Stimulated activated CD4-positive, alpha-beta T cell treated with anti-CD3 and anti-CD28 coated beads, Interleukin-12 subunit alpha, Interleukin-12 subunit beta, amount 100 ng/mL, for 4 hours (primary cell): ENCODE measurements around the gene CRY2.

Experiments
- DNase-seq: peaks from one replicate; pipeline ENCODE4 v3.0.0-alpha.2; 2020

Gene CRY2

DNA sequence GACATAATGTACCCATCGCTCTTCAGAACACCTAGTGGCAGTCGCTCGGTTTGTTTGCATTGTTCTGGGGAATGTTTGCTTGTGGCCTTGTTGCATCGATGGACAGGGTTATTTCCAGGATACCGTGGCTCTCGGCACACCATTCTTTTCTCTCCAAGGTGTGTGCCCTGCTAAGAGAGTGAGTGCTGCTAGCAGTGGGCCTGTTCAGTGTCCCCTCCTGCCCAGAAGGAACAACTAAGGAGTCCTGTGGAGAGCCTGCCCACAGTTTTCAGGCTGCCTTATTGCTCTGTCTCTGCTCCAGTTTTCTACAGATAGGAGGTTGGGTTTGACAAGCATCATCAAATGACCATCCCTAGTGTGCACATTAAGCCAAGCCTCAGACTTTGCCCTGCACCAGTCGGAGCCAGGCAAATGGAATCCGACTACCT, 1.4 kb downstream of the CRY2 start:
- DNase-seq, result no peak

DNA sequence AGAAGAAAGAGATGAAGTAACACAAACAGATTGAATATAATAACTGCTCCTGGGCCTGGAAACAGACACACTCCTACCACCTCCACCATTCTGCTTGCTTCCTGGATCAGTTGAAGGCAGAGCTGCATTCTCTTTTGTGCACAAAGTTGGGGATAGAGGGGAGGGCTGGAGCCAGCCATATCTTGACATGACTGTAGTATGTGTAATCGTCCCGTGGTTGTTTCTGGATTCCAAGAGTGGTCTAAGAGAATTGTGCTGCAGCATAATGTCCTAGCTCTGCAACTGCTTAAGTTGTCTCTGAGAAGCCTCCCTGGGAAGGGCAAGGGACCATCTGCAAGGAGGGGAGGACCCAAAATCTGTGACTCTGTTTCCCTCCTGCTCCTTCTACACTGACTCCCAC, 3.2 kb downstream of the CRY2 start:
- no peak for DNase-seq

DNA sequence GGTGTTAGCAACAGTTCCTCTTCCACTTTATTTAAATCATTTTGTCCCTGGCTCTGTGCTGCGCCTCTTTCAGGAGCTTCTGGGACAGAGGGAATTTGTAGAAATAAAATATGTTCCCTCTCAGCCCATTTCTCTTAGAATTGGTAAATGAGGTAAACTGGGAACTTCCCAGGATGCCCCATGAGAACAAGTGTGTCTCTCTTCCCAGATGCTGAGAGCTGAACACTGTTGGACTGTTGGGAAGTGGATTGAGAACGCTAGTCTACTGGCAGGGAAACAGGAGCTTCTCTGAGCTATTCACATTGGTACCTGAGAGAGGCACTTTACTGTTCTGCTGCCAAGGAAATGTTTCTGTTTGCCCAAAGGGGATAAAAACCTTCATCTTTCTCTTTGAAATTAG, 4.0 kb downstream of the CRY2 start:
- DNase-seq, result no peak

DNA sequence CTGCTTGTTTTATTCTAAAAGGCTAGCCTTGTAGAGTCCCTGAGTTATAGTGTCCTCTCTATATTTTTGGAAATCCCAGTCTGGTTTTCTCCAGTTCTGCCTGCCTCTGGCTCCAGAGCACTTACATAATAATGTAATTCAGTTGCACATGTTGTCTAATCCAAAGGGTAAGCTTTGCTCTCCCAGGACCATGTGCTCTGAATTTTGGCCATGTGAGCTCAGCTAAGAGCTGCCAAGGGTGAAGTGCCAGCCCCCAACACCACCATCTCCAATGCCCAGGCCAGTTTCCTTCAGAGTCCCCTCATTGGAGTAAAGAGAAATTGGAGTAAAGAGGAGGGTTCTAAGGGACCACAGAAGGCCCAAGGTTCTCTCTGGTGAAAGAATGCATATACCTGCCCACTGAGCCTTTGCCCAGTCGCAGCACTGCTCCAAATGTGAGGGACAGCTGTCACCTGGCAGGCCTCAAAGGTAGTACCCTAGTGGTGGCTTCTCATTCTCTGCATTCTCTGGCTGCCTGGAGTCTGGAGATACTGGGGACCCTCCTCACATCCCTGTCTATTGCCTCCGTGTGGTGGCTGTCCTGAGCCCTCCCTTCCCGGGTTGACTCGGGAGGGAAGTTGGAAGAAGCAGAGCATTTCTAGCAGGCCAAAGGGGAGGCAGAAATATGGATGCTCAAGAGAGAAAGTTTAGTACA, 4.9 kb downstream of the CRY2 start:
- no peak for DNase-seq

DNA sequence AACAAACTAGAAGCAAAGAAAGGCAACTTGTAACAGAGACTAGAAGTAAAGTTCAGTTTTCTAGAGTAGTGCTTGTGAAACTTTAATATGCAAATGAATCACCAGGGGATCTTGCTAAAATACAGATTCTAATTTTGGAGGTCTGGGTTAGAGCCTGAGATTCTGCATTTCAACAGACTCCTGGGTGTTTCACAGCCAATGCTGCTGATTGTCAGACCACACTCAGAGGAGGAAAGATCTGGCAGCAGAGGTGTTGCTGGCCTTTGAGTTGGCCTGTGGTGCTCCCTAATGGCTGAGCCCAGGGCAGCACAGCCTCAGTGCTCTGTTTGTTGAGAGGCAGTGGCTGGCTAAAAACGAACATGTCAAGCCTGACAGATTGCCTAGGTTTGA, 5.4 kb downstream of the CRY2 start:
- DNase-seq, result no peak

DNA sequence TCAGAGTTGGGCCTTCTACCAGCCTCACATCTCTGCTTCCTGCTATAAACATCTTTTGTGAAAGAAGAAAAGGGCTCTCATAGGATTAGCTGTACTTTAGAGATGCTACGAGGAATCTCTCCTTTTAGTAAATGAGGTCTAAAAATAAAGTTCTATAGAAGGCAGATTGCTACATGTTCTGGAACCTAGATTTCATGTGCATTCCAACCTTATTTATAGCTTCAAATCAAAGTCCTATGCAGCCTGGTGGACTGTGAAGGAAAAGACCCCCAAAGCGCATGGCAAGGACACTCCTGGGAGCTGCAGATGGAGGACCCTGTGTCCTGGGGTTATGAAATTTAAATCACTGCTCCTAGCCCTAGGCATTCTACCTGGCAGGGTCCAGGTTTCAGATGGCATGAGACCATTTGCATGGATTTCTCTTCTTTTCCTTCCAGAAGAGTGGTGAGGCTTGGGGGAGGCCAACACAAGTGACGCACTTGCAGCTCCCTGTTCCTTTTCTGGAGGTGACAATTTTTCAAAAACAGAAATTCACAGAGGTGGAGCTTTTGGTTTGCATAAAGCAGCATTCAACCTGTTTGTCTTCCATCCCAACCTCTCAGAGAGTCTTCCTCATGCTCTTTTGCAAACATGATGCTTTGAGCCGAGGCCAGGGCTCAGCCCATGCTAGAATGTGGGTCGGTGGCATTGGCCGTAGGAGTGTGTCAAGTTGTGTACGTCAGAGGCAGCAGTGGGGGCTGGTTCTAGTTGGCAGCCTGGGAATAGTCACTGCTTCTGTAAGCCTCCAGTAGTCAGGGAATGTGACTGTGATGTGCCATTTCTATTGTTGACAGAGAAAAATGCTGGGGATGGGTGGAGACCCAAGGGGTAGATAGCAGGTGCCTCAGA, 6.3 kb downstream of the CRY2 start:
- DNase-seq, result no peak

DNA sequence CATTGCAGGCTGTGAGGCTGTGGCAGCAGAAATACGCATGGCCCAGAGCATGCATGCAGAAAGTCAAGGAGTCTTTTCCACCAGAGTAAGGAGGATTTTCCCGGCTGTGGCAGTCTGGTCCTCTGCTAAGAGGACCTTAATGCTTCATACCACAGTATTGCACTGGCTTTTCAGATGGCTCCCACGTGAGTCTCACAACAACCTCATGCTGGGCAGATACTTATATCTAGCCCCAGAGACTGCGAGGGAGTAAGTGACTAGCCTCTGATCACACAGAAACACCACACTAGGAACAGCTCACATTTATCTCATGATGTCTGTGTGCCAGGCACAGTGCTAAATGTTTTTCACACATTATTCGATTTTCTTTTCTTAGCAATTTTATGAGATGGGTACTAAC, 8.0 kb downstream of the CRY2 start:
- DNase-seq, result no peak

DNA sequence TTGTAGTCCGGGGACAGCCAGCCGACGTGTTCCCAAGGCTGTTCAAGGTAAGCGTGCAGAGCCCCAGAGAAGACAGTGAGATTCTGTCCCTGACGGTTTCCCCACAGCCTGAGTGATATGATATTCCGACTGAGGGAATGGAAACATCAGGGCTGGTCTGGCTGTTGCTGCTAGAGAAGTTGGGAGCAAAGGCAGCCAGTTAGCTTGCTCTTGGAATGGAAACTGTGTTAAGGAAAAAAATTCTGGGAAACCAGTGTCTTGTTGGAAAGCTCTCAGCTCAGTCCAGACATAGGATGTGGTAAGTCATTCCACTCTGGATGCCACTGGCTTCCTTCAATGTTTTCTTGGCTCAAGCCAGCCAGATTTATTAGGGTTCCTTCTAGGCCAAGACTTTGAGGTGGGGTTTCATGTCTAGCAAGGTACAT, 8.8 kb downstream of the CRY2 start:
- no peak for DNase-seq

DNA sequence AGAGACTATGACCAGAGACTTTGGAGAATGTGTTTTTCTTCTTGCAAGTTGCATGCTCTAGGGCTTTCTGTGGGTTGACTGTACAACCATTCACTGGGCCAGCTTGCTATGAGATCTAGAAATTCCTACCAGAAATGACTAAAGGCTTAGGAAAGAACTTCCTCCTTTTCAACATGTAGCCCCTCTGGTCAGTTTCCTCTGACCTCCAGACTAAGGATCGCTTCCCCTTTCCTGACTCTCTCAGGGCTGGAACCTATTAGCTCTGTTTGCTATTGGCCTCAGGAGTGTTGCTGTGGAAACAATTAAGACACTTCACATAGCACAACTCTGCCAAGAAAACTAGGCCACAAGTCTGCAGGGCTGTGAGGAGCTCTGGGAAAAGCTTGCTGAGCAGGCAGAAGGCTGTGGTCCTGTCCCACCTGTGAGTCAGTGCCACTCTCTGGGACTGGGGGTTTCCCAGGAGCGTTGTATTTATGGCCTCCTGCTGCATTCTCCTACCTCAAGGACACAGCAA, 10.7 kb downstream of the CRY2 start:
- no peak for DNase-seq

DNA sequence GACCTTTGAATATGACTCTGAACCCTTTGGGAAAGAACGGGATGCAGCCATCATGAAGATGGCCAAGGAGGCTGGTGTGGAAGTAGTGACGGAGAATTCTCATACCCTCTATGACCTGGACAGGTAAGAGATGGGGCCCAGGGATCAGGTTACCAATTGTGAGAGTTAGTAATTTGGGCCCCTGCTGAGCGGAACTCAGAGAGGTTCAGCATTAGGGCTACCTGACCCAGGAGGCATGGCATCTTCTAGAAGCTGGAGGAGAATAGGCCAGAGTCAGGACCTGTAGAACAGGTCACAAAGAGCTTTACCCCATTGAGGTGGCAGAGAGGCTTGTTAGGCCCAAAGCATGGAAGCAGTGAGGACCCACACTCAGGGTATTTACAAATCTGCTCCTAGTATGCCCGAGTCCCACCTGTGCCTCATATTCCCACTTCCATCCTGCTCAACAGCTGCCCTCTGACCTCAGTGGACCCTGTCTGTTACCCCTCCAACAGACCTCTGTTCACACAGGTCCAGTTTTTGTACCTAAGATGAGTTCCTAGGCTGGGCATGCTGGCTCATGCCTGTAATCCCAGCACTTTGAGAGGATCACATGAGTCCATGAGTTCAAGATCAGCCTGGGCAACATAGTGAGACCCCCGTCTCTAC, 11.6 kb downstream of the CRY2 start:
- no peak for DNase-seq

DNA sequence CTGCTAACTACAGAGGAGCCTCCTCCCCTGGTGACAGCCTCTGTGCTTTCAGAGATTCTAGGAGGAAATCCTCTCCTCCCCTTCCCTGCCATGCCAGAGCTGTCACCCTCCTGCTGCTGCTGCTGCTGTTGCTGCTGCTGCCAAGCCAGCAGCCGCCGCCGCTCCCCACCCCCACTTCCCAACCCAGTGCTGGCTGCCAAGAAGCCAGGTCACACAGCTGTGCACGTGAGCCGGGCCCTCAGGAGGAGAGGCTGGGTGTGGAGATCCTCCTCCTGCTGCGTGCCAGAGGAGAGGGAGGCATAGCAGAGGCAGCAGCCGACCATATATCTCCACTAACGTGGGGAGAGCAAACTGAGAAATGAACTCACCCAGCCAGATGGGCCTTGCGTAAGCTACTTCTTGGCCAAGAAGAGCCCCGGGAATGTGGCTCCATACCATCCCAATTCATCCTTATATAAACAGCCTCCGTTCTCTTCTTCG, 12.4 kb downstream of the CRY2 start:
- no peak for DNase-seq

DNA sequence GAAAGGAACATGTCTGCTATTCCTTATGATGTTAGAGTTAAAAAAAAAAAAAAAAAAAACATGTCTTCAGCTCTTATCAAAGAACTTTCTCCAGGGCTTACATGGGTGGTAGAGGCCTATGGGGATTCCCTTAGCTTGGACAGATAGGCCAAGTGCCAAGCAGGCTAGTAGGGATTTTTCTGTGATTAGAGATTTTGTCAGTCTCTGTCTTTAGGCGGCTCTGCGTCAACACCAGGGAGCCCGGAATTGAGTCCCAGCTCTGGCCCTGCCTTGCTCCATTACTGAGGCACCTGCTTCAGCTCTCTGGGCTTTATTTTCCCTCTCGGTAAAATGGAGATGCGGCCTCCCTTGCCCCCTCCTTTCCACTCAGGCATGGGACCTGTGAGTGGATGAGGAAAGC, 13.1 kb downstream of the CRY2 start:
- no peak for DNase-seq

DNA sequence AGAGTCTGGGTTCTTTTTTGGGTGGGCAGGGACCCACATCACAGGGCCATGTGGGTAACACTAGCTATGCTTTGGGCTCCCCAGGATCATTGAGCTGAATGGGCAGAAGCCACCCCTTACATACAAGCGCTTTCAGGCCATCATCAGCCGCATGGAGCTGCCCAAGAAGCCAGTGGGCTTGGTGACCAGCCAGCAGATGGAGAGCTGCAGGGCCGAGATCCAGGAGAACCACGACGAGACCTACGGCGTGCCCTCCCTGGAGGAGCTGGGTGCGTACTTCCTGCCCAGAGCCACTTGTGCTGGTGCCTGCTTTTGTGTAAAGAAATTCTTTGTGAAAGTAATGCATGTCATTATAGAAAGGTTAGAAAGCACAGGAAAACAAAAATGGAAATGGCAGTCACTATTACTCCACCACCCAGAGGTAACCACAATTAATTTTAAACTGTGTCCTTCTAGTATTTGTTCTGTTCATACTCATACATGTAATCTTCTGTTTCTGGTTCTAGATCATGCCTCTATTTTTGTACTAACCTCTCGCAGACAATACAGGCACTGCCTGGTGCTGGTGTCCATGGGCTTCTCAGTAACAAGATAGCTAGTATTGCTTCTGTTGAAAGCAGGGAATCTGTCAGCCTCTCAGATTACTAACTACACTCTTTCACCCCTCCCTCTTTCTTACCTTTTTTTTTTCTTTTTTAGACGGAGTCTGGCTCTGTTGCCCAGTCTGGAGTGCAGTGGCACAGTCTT, 13.7 kb downstream of the CRY2 start:
- DNase-seq, result no peak

DNA sequence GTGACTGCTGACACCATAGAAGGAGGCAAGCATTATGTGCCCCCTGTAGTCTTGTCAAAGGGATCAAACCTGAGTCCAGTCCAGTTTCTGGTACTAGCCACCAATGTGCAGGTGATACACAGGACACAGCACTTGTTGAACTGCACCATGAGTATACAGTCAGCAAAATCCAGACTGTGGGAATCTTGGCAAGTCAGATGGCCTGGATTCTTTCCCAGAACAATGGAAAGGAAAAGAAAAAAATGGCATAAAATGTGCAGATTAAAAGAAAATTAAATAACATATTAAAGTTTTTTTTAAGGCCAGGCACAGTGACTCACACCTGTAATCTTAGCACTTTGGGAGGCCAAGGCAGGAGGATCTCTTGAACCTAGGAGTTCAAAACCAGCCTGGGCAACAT, 16.8 kb downstream of the CRY2 start:
- no peak for DNase-seq

DNA sequence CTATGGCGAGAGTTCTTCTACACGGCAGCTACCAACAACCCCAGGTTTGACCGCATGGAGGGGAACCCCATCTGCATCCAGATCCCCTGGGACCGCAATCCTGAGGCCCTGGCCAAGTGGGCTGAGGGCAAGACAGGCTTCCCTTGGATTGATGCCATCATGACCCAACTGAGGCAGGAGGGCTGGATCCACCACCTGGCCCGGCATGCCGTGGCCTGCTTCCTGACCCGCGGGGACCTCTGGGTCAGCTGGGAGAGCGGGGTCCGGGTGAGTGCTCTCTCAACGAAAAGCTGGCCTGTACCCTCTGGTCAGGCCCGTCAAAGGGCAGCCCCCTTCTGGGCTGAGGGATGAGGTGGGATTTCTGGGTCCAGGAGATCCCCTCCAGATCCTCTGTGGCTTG, 22.3 kb downstream of the CRY2 start:
- DNase-seq, result no peak

DNA sequence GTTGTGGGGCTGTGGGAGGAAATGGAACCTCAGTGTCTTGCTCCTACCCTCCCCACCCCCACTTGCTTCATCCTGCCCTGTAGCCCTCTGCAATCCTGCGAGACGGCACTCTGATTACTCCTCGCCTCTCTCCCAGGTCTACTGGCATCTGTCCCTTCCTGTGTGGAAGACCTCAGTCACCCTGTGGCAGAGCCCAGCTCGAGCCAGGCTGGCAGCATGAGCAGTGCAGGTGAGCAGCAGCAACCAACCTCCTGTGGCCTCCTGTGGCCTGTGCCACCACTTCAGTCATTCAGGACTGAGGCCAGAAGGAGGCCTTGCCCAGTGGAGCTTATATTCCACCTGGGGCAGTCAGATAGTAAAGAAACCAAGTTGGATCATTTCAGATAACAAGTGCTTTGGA, 23.4 kb downstream of the CRY2 start:
- no peak for DNase-seq

DNA sequence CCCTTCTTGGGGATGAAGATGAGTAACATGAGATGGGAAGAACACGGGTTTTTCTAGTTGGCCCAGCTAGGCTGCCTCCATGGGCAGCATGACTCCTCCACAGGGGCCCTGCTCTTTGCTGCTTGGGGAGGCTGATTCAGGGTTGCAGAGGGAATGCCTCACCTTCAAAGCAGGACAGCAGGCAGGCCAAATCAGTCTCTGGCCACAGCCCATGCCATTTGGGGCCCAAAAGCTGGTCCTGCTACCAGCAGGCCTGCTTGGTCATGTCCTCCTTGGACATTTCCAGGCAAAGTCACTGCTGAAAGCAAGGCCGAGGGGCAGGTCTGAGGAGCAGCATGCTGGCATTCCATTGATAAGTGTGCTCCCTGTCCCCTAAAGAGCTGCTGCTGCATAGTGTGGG, 24.4 kb downstream of the CRY2 start:
- DNase-seq, result no peak

DNA sequence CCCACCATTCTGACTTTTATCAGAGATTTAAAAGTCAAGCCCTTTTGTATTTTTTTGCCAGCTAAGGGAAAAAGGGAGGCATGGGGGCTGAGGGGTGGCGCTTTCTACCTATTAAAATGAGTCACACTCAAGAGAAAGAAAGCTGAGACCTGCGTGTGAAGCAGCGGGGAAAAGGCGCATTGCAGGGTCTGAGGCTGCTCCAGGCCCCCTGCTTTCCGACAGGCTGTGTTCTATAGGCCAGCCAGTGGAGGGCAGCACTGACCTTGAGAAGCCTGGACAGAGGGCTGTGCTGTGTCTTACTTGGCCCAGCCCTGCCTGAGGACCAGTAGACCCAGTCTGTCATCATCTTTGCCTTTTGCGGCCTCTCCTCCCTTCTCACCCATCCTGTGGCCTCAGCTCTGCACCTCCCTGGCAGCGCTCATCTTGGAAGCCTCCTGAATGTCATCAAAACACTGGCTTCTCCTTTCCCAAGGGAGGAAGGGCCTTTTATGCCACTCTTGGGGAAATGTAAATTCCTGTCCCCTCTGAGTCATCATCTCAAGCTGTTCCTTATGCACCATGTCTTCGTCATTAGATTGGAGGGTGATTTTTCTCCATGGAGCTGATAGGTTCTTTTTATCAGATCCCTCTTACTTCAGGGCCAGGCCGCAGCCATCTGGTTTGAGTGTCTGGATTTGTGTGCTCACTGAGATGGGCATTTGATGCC, 25.5 kb downstream of the CRY2 start:
- DNase-seq, result no peak

DNA sequence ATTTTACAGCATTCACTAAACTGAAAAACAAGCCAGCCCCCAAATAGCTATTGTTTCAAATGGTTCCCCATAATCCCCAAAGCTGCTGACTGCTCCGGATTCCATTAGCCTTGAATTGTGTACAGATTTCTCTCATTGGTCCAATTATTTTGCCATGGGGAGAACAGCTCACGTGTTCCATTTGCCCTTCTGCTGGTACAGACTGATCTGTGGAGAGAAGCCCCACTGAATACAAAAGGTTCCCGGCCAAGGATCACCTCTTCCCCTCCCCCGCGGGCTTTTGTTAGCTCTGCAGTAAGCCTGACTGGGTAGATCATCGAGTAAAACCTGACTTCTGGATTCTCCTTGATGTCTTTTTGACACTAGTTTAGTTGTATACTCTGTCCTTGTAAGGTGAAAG, 29.1 kb downstream of the CRY2 start:
- no peak for DNase-seq

DNA sequence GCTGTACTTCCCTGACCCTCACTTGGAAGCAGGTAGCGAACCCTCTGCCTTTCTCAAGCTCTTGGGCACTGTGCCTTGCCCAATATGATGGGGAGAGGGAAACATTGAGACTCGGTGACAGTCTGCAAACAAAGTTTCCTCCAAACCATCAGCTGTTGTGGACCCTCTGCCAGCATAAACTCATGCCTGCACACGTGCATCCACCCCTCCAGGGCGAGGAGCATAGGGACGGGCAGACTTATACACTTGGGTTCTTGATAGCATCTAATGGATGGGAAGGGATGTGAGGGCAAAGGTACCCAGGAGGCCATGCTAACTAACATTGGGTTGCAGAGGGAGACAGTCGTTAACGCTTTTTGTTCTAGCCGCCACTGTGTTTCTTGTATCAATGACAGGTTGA, 29.9 kb downstream of the CRY2 start:
- DNase-seq, result no peak

DNA sequence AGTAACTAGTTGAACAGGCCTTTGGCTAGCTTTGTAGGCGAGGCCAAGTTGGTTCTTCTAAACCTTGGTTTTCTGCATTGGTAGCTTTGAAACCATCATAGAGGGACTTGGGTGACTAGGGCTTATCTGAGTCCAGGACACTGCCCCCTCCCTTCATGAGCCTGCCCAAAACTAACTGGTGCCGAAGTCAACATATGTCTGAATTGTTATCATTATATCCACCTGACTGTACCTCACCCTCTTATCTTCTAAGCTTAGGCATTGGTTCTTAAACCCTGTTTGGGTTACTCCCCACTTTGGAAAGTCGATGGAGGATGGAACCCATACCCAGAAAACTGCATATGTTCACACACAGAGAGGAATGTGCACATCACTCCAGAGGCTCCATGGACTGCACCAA, 30.6 kb downstream of the CRY2 start:
- DNase-seq, result no peak
